Measurements from ENCODE around the gene APOL1.
"Not testable (repeated sequence)": the region's sequence is repeated elsewhere in the genome, so short reads cannot be mapped to it uniquely, and the experiment has no call there.

Gene APOL1

DNA sequence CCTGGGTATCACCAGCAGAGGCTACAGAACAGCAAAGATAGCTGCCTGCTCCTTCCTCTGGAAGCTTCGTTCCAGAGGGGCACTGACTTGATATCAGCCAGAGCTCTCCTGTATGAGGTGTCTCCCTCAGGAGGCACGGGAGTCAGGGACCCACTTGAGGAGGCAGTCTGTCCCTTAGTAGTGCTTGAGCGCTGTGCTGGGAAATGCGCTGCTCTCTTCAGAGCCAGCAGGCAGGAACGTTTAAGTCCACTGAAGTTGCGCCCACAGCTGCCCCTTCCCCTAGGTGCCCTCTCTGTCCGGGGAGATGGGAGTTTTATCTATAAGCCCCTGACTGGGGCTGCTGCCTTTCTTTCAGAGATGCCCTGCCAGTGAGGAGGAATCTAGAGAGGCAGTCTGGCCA is 18.3 kb downstream of the APOL1 start:
- not testable (repeated sequence) for DNase-seq

- not testable (repeated sequence) for DNase-seq
These were observed 19.0 kb downstream of the APOL1 start for GRCh38 chr22:36271951-36272350.

DNA sequence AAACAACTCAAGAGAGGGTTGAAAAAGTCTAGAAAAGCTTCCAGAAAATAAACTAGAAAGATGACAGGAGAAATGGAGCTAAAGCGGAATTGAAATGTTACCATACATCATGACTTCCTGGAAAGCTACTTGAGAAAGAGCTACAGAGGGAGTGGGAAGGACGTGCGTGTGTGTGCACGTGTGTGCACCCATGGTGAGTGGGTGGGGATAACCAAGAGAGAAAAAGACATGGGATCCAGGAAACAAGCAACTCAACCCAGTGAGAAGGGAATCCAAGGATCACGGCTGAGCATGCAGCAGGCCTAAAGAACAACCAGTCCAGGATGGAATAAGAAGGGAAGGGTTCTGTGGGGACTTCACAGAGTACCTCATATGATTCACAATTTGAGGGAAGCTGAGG is 21.6 kb downstream of the APOL1 start:
- DNase-seq: no peak

GRCh38 chr22:36277482-36278291 is 24.8 kb downstream of the APOL1 start:
- DNase-seq: peak; percentile 72

DNA sequence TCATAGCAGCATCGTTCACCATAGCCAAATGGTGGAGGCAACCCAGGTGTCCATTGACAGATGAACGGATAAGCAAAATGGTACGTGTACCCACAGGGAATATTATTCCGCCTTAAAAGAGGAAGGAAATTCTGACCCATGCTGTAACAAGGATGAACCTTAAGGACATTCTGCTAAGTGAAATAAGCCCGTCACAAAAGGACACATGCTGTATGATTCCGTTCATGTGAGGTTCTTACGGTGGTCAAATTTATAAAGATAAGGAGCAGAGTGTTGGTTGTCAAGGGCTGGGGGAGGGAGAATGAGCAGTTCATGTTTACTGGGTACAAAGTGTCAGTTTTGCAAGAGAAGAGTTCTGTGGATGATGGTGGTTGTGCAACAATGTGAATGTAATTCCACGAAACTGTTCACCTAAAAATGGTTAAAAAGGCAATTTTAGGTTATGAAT is 26.3 kb downstream of the APOL1 start:
- DNase-seq: no peak

DNA sequence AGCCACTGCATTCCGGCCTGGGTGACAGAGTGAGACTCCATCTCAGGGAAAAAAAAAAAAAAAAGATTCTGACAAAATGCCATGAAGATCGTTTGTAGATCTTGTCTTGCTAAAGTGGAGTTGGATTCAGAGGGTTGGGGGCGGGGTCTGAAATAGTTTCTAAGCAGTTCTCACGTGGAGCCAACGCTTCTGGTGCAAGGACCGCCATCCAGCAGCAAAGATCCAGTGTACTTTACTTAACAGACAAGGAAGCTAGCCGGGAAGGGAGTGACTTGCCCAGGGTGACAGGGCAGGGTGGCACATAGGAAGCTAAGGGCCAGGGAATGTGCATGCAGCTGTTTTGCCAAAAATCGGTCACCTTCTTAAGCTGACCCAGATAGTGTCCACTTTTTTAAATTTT is 27.4 kb downstream of the APOL1 start:
- DNase-seq: no peak

- no peak for DNase-seq
These were observed 28.9 kb downstream of the APOL1 start for GRCh38 chr22:36281781-36282327.

GRCh38 chr22:36282328-36282831 is 29.4 kb downstream of the APOL1 start:
- DNase-seq: no peak

- no peak for DNase-seq
These were observed 31.2 kb downstream of the APOL1 start for GRCh38 chr22:36284171-36284571.

- no peak for DNase-seq
These were observed 32.1 kb downstream of the APOL1 start for GRCh38 chr22:36285017-36285416.

- DNase-seq: no peak
These were observed 32.6 kb downstream of the APOL1 start for GRCh38 chr22:36285545-36285944.

GRCh38 chr22:36286096-36286957 is 33.4 kb downstream of the APOL1 start:
- DNase-seq: peak; percentile 83

DNA sequence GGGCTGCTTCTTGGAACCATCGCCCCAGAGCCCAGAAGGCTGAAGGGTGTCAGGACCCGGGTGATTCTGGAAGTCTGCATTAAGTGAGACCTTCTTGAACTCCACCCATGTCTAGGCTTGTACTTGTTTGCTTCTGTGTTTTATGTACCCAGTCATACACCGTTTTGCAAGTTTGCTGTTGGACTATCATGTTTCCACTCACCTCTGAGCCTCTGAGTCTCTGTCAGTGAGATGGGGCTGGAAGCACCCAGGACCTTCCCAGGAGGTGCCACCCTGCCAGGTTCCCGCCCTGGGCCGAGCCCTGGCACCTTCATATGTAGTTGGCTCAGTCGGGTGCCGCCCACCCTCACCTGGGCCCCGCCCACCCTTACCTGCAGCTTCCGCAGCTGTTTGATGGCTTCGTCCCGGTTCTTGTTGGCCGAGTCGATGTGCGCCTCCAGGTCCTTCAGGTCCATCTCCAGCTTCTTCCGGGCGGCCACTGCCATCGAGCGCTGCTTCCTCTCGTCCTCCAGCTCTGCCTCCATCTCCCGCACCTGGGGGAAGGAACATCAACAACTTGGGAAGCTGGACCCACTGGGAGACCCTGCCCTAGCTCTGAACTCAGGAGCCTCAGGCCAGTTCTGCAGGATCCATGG is 35.1 kb downstream of the APOL1 start:
- no peak for DNase-seq

- DNase-seq: no peak
These were observed 35.9 kb downstream of the APOL1 start for GRCh38 chr22:36288571-36289405.

- DNase-seq: no peak
These were observed 36.5 kb downstream of the APOL1 start for GRCh38 chr22:36289406-36289870.

- DNase-seq: not testable (repeated sequence)
These were observed 37.0 kb downstream of the APOL1 start for GRCh38 chr22:36289948-36290371.

- DNase-seq: not testable (repeated sequence)
These were observed 37.6 kb downstream of the APOL1 start for GRCh38 chr22:36290391-36291075.

DNA sequence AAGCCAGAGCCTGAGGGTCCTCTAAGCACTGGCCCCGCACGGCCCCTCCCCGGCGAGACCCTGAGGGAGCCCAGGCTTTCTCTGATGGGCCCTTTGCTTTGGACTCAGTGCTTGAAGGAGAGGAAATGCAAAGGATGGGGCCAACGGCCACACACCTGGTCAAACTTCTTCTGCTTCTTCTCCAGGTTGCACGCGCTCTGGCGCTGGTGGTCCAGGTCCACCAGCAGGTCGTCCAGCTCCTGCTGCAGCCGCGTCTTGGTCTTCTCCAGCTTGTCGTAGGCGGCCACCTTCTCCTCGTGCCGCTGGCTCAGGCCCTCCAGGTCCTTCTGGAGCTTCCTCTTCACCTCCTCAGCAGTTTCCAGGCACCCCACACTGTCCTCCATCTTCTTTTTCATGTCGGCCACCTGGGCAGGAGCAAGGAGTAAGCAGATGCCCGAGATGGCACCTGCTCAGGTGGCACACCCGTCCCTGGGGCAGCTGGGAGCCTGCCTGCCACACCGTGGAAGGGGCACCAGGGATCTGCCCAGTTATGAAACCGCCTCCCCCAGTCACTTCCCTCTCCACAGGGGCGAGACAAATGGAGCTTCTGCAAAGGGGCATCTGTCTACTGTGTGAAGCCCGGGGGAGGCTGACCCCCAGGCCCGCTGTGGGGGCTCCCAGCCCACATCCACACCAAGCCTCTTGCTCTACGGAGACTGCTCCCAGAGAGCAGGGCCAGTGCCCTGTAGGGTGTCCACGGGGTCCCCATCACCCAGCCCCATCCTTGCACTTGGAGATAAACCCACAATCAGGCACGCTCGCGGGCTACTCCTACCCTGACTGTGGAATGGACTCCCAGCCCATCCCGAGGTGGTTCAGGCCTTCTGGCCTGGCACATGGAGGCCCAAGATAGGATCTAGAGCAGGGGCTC is 39.2 kb downstream of the APOL1 start:
- no peak for DNase-seq

- no peak for DNase-seq
These were observed 40.0 kb downstream of the APOL1 start for GRCh38 chr22:36292823-36293530.
